ENCODE data around the gene SLC18A2. TPM values are rescaled to one million over a fixed set of nuclear protein-coding genes. Genes with fewer than 3 reads are reported as not detected.

SLC18A2 gene
- total RNA-seq, 5 donors from 2014 or later (not counting 1 experiment from before 2014, with no cell fraction given): 0.18 to 2.9 (median 1.0) TPM

DNA sequence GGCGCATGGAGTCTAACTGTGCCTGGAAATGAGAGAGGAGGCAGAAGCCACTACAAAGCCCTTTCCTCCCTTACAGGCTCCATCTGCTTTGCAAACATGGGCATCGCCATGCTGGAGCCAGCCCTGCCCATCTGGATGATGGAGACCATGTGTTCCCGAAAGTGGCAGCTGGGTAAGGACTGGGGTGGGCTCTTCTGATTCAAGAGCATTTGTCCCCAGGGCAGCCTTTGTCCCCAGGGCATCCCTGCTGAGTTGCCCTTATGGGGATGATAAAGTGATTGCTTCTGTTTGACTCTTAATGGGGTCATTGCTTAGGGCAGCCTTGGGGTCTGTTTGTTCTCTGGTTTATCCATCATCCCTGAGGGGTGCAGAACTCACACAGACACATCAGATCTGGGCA lies 16.8 kb downstream of the SLC18A2 start:
- 100% methylated on average over 2 of the region's 3 CpGs for WGBS (ENCODE audit: insufficient coverage)
- no peak overlapping the region for H3K4me3 ChIP-seq (ENCODE audit: control insufficient read depth in 1 of 2, extremely low read depth in 1 of 2, low read length in 1 of 2)
- peaks cover 28 to 49% of the 10 kb centered on the region in 2 donors for H3K27me3 Mint-ChIP-seq
- H3K4me1 Mint-ChIP-seq: peaks cover 2 to 13% (median 9%) of the 10 kb centered on the region in 3 donors
- H3K27ac ChIP-seq (ENCODE audit: low read length): no peak overlapping the region
- ChIA-PET CTCF (no interaction called here), POLR2A (no interaction called here)
- no peaks in the 10 kb centered on the region for H3K9me3 ChIP-seq
- DNase-seq (no peak), ATAC-seq (replicated peaks in 1 of 4) (no peak)
- H3K4me3 Mint-ChIP-seq: no peak overlapping the region
- H3K36me3 ChIP-seq (ENCODE audit: control insufficient read depth in 2 of 2, extremely low read depth in 1 of 2, insufficient read depth in 1 of 2, low read length in 1 of 2): peaks cover 0 to 13% of the 10 kb centered on the region in 2 donors
- peaks cover 0 to 45% of the 10 kb centered on the region in 2 experiments for H3K27me3 ChIP-seq (replicated peaks in 1 of 2; ENCODE audit: control insufficient read depth in 2 of 2, extremely low read depth in 1 of 2, insufficient read depth in 2 of 2, low read length in 1 of 2)
- no peaks in the 10 kb centered on the region for H3K9me3 Mint-ChIP-seq
- H3K4me1 ChIP-seq (ENCODE audit: control insufficient read depth in 1 of 2, extremely low read depth in 1 of 2, insufficient read depth in 2 of 2, low read length in 2 of 2): peaks cover 4 to 22% of the 10 kb centered on the region in 2 experiments
- H3K27ac Mint-ChIP-seq: no peak overlapping the region
- H3K36me3 Mint-ChIP-seq: no peaks in the 10 kb centered on the region

DNA sequence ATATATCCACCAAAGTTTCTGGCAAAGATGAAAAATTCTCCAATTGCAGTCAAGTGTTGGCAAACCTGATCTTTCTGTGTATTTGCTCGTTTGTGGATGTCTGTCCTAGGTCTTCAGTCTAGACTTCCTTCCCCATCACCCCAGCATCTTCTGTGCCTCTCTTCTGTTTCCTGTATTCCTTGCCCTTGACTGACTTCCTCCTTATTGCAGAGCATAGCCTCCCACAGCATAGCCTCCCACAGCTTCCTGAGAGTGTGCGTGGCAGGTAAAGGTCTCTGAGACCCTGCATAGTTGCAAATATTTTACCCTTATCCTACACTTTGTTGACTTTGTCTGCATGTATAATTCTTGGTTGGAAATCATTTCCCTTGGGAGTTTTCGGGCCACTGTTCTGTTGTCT lies 18.4 kb downstream of the SLC18A2 start:
- Histone ChIP-seq H3K27me3 (replicated peaks in 1 of 2; ENCODE audit: control insufficient read depth in 2 of 2, extremely low read depth in 1 of 2, insufficient read depth in 2 of 2, low read length in 1 of 2) (peaks cover 0 to 50% of the 10 kb centered on the region in 2 experiments), H3K4me3 (ENCODE audit: control insufficient read depth in 1 of 2, extremely low read depth in 1 of 2, low read length in 1 of 2) (no peak overlapping the region), H3K27ac (ENCODE audit: low read length) (no peak overlapping the region), H3K4me1 (ENCODE audit: control insufficient read depth in 1 of 2, extremely low read depth in 1 of 2, insufficient read depth in 2 of 2, low read length in 2 of 2) (peaks cover 4 to 22% of the 10 kb centered on the region in 2 experiments), H3K9me3 (no peaks in the 10 kb centered on the region), H3K36me3 (ENCODE audit: control insufficient read depth in 2 of 2, extremely low read depth in 1 of 2, insufficient read depth in 1 of 2, low read length in 1 of 2) (peaks cover 0 to 13% of the 10 kb centered on the region in 2 donors)
- ATAC-seq (replicated peaks in 1 of 4) (peak in 1 of 4 experiments; percentile 43), DNase-seq (no peak)
- ChIA-PET CTCF (no interaction called here), POLR2A (interaction anchor here in 1 of 2 donors (0.7 kb wide), 1 partner anchor 164 kb away, joined by 6 read pairs; no protein-coding TSS in a partner anchor)
- Mint-ChIP-seq H3K27ac (no peak overlapping the region), H3K27me3 (peaks cover 28 to 50% of the 10 kb centered on the region in 2 donors), H3K4me3 (no peak overlapping the region), H3K9me3 (no peaks in the 10 kb centered on the region), H3K4me1 (peaks cover 2 to 13% (median 9%) of the 10 kb centered on the region in 3 donors), H3K36me3 (no peaks in the 10 kb centered on the region)
- WGBS (ENCODE audit: insufficient coverage): 60% methylated on average over 1 of the region's 3 CpGs

- H3K4me3 Mint-ChIP-seq: no peak overlapping the region
- Histone ChIP-seq H3K27me3 (replicated peaks in 1 of 2; ENCODE audit: control insufficient read depth in 2 of 2, extremely low read depth in 1 of 2, insufficient read depth in 2 of 2, low read length in 1 of 2) (peaks cover 0 to 44% of the 10 kb centered on the region in 2 experiments), H3K27ac (ENCODE audit: low read length) (no peak overlapping the region), H3K4me3 (ENCODE audit: control insufficient read depth in 1 of 2, extremely low read depth in 1 of 2, low read length in 1 of 2) (no peak overlapping the region), H3K36me3 (ENCODE audit: control insufficient read depth in 2 of 2, extremely low read depth in 1 of 2, insufficient read depth in 1 of 2, low read length in 1 of 2) (peaks cover 0 to 8% of the 10 kb centered on the region in 2 donors), H3K4me1 (ENCODE audit: control insufficient read depth in 1 of 2, extremely low read depth in 1 of 2, insufficient read depth in 2 of 2, low read length in 2 of 2) (peaks cover 4 to 22% of the 10 kb centered on the region in 2 experiments), H3K9me3 (no peaks in the 10 kb centered on the region)
- peaks cover 31 to 48% of the 10 kb centered on the region in 2 donors for H3K27me3 Mint-ChIP-seq
- ATAC-seq (replicated peaks in 1 of 4) (no peak), DNase-seq (no peak)
- no peaks in the 10 kb centered on the region for H3K9me3 Mint-ChIP-seq
- ChIA-PET CTCF (no interaction called here), POLR2A (no interaction called here)
- H3K4me1 Mint-ChIP-seq: peaks cover 2 to 13% (median 9%) of the 10 kb centered on the region in 3 donors
- H3K36me3 Mint-ChIP-seq: no peaks in the 10 kb centered on the region
- no peak overlapping the region for H3K27ac Mint-ChIP-seq
- WGBS (ENCODE audit: insufficient coverage): no CpG with 5 or more reads among the region's 4 CpGs
Observed at GRCh38 chr10:117260084-117260483, 19.2 kb downstream of the SLC18A2 start.

DNA sequence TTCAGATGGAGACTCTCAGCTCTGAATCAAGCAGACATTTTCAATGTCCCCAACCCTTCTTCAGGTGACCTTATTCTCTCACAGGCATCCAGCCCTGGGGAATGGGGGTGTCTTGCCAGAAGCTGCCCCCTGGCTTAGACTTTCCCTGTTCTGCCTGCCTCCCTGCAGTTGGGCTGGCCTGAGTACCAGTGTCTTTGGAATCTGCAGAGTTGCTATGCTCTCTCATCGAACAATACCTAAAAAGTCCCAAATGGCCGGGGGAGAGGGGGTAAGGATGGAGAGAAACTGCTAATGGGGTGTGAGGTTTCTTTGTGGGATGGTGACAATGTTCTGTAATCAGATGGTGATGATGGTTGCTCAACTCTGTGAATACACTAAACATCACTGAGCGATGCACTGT lies 20.6 kb downstream of the SLC18A2 start:
- peaks cover 30 to 52% of the 10 kb centered on the region in 2 donors for H3K27me3 Mint-ChIP-seq
- H3K4me1 ChIP-seq (ENCODE audit: control insufficient read depth in 1 of 2, extremely low read depth in 1 of 2, insufficient read depth in 2 of 2, low read length in 2 of 2): peaks cover 4 to 22% of the 10 kb centered on the region in 2 experiments
- ATAC-seq (replicated peaks in 1 of 4) (no peak), DNase-seq (no peak)
- 92% methylated on average over 2 of the region's 3 CpGs for WGBS (ENCODE audit: insufficient coverage)
- no peak overlapping the region for H3K4me3 ChIP-seq (ENCODE audit: control insufficient read depth in 1 of 2, extremely low read depth in 1 of 2, low read length in 1 of 2)
- H3K36me3 Mint-ChIP-seq: no peaks in the 10 kb centered on the region
- ChIA-PET POLR2A (no interaction called here), CTCF (no interaction called here)
- no peaks in the 10 kb centered on the region for H3K9me3 ChIP-seq
- no peak overlapping the region for H3K4me3 Mint-ChIP-seq
- H3K27ac ChIP-seq (ENCODE audit: low read length): no peak overlapping the region
- H3K4me1 Mint-ChIP-seq: peaks cover 2 to 13% (median 9%) of the 10 kb centered on the region in 3 donors
- no peaks in the 10 kb centered on the region for H3K9me3 Mint-ChIP-seq
- H3K36me3 ChIP-seq (ENCODE audit: control insufficient read depth in 2 of 2, extremely low read depth in 1 of 2, insufficient read depth in 1 of 2, low read length in 1 of 2): peaks cover 0 to 6% of the 10 kb centered on the region in 2 donors
- H3K27me3 ChIP-seq (replicated peaks in 1 of 2; ENCODE audit: control insufficient read depth in 2 of 2, extremely low read depth in 1 of 2, insufficient read depth in 2 of 2, low read length in 1 of 2): peaks cover 0 to 37% of the 10 kb centered on the region in 2 experiments
- peak overlapping the region in 1 of 2 donors; percentile 32 for H3K27ac Mint-ChIP-seq

DNA sequence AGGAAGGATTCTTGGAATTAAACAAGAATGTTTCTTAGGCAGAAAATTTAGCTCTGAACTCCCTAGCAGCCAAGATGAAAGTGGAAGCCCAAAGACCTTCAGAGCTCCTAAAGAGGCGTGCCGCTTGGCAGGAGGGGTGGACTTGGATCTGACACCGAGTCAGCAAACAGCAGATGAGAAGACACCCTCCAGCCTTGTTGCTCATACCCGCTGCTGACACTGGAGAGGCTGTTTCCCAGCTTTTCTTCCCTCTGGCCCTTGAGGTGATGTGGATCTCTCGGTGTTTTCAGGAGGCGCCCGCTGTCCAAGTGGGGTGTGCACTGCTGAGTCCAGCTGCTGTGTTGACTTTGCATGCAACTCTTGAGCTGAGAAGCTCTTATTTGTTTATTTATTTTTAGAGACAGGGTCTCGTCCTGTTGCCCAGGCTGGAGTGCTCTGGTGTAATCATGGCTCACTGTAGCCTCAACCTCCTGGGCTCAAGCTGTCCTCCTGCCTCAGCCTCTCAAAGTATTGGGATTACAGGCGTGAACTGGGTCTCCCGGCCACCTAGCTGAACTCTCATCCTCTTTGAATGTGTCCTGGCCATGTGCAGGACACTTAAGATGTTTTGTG lies 21.5 kb downstream of the SLC18A2 start:
- Mint-ChIP-seq H3K4me3 (no peak overlapping the region), H3K9me3 (no peaks in the 10 kb centered on the region), H3K36me3 (no peaks in the 10 kb centered on the region), H3K4me1 (peaks cover 2 to 13% (median 9%) of the 10 kb centered on the region in 3 donors), H3K27me3 (peaks cover 30 to 51% of the 10 kb centered on the region in 2 donors), H3K27ac (no peak overlapping the region)
- WGBS (ENCODE audit: insufficient coverage): 83% methylated on average over 9 of the region's 10 CpGs
- Histone ChIP-seq H3K4me3 (ENCODE audit: control insufficient read depth in 1 of 2, extremely low read depth in 1 of 2, low read length in 1 of 2) (no peak overlapping the region), H3K4me1 (ENCODE audit: control insufficient read depth in 1 of 2, extremely low read depth in 1 of 2, insufficient read depth in 2 of 2, low read length in 2 of 2) (peaks cover 4 to 22% of the 10 kb centered on the region in 2 experiments), H3K27ac (ENCODE audit: low read length) (no peak overlapping the region), H3K9me3 (no peaks in the 10 kb centered on the region), H3K36me3 (ENCODE audit: control insufficient read depth in 2 of 2, extremely low read depth in 1 of 2, insufficient read depth in 1 of 2, low read length in 1 of 2) (peaks cover 0 to 2% of the 10 kb centered on the region in 2 donors), H3K27me3 (replicated peaks in 1 of 2; ENCODE audit: control insufficient read depth in 2 of 2, extremely low read depth in 1 of 2, insufficient read depth in 2 of 2, low read length in 1 of 2) (peaks cover 0 to 34% of the 10 kb centered on the region in 2 experiments)
- ChIA-PET CTCF (no interaction called here), POLR2A (no interaction called here)
- ATAC-seq (replicated peaks in 1 of 4) (no peak), DNase-seq (no peak)

DNA sequence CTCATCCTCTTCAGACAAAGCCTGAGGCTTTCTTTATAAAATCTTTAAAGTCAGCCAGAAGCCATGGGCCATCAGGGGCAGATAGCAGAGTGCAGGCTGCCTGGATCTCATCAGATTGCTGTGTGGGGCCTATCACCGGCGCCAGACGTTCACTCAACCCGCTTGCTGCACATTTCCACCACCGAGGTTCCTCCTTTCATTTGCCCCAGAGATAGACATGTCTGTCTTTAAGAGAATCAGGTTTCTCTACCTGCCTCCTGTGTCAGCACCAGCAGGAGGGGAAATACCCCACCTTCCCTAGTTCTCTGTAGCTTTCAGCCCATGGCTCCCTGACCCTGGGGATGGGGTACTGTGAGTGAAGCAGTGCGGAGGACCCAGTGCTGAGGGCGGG lies 22.0 kb downstream of the SLC18A2 start:
- ChIA-PET POLR2A (no interaction called here), CTCF (no interaction called here)
- Mint-ChIP-seq H3K4me3 (no peak overlapping the region), H3K4me1 (peaks cover 2 to 13% (median 9%) of the 10 kb centered on the region in 3 donors), H3K9me3 (no peaks in the 10 kb centered on the region), H3K36me3 (no peaks in the 10 kb centered on the region), H3K27me3 (peaks cover 30 to 46% of the 10 kb centered on the region in 2 donors), H3K27ac (no peak overlapping the region)
- H3K27me3 ChIP-seq (replicated peaks in 1 of 2; ENCODE audit: control insufficient read depth in 2 of 2, extremely low read depth in 1 of 2, insufficient read depth in 2 of 2, low read length in 1 of 2): peaks cover 0 to 34% of the 10 kb centered on the region in 2 experiments
- 100% methylated on average over 1 of the region's 7 CpGs for WGBS (ENCODE audit: insufficient coverage)
- peaks cover 4 to 22% of the 10 kb centered on the region in 2 experiments for H3K4me1 ChIP-seq (ENCODE audit: control insufficient read depth in 1 of 2, extremely low read depth in 1 of 2, insufficient read depth in 2 of 2, low read length in 2 of 2)
- H3K36me3 ChIP-seq (ENCODE audit: control insufficient read depth in 2 of 2, extremely low read depth in 1 of 2, insufficient read depth in 1 of 2, low read length in 1 of 2): peaks cover 0 to 2% of the 10 kb centered on the region in 2 donors
- ATAC-seq (replicated peaks in 1 of 4) (no peak), DNase-seq (no peak)
- H3K4me3 ChIP-seq (ENCODE audit: control insufficient read depth in 1 of 2, extremely low read depth in 1 of 2, low read length in 1 of 2): no peak overlapping the region
- H3K27ac ChIP-seq (ENCODE audit: low read length): no peak overlapping the region
- no peaks in the 10 kb centered on the region for H3K9me3 ChIP-seq
